ENCODE data around the gene SAMM50.

Gene SAMM50

GRCh38 chr22:44026630-44027511, 71.6 kb downstream of the SAMM50 start:
- no peak for TF ChIP-seq CTCF (IDR thresholded peaks at IDR 0.05; ENCODE audit: borderline replicate concordance, insufficient read depth, low read depth, low read length)
- H3K4me3 ChIP-seq (ENCODE audit: low read depth, low read length): peak overlapping the region; percentile 88

- TF ChIP-seq CTCF (IDR thresholded peaks at IDR 0.05; ENCODE audit: borderline replicate concordance, insufficient read depth, low read depth, low read length): no peak
Measured at GRCh38 chr22:44028091-44028490, 72.8 kb downstream of the SAMM50 start.

GRCh38 chr22:44029069-44029468, 73.8 kb downstream of the SAMM50 start:
- TF ChIP-seq CTCF (IDR thresholded peaks at IDR 0.05; ENCODE audit: borderline replicate concordance, insufficient read depth, low read depth, low read length): no peak
- no peak overlapping the region for H3K4me3 ChIP-seq (ENCODE audit: low read depth, low read length)

More at GRCh38 chr22:44028091-44028490, 72.8 kb downstream of the SAMM50 start:
- no peak overlapping the region for H3K4me3 ChIP-seq (ENCODE audit: low read depth, low read length)

- no peak for TF ChIP-seq CTCF (IDR thresholded peaks at IDR 0.05; ENCODE audit: borderline replicate concordance, insufficient read depth, low read depth, low read length)
- no peak overlapping the region for H3K4me3 ChIP-seq (ENCODE audit: low read depth, low read length)
Measured at GRCh38 chr22:44030051-44030701, 74.9 kb downstream of the SAMM50 start.

DNA sequence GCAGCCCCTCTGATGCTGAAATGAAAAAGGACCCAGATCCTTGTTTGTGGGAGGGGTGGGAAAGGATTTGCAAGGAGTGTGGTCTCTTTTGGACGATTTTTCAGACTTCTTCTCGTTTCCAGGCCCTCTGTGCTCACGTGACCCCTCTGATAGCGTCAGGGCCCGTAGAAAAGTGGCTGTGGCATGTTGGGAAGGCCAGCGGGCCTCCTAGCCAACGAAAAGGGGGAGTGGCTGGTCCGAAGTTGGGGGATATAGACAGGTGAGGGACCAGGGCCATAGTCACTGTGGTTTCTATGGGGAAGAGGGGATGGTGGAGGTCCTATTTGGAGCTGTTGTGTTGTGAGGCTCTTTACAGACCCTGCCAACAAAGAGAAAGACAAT, 75.5 kb downstream of the SAMM50 start:
- no peak overlapping the region for H3K4me3 ChIP-seq (ENCODE audit: low read depth, low read length)
- no peak for TF ChIP-seq CTCF (IDR thresholded peaks at IDR 0.05; ENCODE audit: borderline replicate concordance, insufficient read depth, low read depth, low read length)

GRCh38 chr22:44031158-44031952, 76.1 kb downstream of the SAMM50 start:
- no peak overlapping the region for H3K4me3 ChIP-seq (ENCODE audit: low read depth, low read length)
- no peak for TF ChIP-seq CTCF (IDR thresholded peaks at IDR 0.05; ENCODE audit: borderline replicate concordance, insufficient read depth, low read depth, low read length)

All from GM12875 (cell line).